NCI-H226 (cell line): ENCODE data around the gene POP7.
"Not testable (repeated sequence)": the region's sequence is repeated elsewhere in the genome, so short reads cannot be mapped to it uniquely, and the experiment has no call there.

ENCODE experiments used
- DNase-seq: peaks from one replicate; pipeline ENCODE4 v3.0.0-alpha.2; 2015

The POP7 gene

DNA sequence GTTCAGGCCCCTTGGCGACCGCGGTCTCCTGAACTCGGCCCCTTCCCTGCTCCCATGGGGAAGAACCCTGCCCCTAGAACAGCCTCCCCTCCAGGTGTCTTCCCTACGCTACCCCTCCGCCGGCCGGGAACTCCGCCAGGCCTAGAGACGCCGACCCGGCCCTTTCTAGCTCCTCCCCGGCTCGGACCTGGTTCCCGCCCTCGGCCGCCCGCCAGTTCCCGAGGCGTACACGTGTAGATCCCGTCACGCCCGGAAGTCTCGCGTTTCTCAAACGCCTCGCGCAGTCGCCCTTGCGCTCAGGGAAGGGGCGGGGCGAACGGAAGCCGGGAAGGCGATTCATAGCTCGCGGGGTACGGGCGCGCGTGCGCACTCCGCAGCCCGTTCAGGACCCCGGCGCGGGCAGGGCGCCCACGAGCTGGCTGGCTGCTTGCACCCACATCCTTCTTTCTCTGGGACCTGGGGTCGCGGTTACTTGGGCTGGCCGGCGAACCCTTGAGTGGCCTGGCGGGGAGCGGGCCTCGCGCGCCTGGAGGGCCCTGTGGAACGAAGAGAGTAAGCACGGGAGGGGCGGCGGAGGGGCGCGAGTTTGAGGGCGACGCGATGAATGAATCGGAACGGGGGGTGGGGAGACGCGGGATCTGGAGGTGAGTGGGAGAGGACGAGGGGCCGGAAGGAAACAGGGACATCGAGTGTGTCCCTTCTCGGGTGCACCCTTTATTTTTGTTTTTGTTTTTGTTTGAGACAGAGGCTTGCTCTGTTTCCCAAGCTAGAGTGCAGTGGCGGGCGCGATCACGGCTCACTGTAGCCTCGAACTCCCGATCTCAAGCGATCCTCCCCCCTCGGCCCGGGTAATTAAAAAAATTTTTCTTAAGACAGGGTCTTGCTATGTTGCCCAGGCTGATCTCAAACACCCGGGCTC, at the start of gene POP7:
Gene POP7 (plus strand): TSS at position 369 of the 919 bp plus-strand sequence. CDS start 710 bp downstream, outside the sequence.
- peak; percentile 95 for DNase-seq

DNA sequence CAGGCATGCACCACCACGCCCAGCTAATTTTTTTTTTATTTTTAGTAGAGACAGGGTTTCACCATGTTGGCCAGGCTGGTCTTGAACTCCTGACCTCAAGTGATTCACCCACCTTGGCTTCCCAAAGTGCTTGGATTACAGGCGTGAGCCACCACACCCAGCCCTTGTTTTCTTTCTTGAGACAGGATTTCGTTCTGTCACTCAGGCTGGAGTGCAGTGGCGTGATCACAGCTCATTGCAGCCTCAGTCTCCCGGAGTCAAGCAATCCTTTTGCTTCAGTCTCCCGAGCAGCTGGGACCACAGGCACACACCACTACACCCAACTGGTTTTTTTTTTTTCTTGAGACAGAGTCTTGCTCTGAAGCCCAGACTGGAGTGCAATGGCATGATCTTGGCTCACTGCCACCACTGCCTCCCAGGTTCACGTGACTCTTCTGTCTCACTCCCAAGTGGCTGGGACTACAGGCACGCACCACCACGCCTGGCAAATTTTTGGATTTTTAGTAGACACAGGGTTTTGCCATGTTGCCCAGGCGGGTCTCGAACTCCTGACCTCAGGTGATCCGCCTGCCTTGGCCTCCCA, 43.6 kb upstream of the POP7 start:
- DNase-seq, result not testable (repeated sequence)

DNA sequence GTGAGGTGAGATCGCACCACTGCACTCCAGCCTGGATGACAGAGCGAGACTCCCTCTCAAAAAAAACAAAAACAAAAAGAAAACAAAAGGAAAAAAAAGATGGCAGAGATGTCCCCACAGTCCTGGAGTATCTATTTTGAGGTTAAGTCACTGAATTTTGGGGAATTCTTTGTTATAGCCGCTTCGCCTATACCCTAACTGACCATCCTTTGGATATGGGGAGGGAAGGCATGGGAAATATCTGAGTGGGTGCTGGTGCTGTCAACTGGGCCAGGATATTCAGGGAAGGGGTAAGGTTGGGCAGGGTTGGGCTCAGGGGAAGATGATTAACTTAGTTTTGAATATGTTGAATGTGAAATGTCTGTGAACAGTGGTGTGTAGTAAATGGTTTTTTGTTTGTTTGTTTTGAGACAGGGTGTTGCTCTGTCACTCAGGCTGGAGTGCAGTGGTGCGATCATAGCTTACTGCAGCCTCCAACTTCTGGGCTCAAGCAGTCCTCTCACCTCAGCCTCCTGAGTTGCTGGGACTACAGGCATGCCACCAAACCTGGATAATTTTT, 40.7 kb upstream of the POP7 start:
- no peak for DNase-seq

DNA sequence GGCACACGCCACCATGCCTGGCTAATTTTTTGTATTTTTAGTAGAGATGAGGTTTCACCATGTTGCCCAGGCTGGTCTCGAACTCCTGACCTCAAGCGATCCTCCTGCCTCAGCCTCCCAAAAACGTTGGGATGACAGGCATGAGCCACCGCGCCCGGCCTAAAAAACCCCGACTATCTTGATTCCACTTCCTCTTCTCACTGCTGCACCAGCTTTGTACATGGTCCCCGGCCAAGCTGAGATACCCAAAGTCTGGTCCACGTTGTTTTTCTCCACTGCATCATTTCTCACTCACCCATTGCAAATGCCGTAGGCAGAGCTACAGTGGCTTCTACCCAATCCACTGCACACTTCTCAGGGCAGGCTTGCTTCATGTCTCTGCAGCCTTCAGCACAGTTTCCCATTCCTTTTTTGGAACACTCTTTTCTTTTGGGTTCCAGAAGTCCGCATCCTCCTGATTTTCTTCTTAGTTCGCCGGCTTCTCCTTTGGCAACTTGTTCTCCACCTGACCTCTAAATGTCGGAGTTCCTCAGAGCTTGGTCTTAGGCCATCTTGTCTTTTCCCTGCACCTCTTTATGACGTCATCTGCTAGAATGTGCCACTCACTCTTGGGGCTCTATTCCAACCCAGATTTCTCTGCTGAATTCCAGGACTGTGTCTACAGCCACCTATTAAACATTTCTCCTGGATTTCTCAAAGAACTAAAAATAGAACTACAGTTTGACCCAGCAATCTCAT, 38.4 kb upstream of the POP7 start:
- DNase-seq, result no peak

DNA sequence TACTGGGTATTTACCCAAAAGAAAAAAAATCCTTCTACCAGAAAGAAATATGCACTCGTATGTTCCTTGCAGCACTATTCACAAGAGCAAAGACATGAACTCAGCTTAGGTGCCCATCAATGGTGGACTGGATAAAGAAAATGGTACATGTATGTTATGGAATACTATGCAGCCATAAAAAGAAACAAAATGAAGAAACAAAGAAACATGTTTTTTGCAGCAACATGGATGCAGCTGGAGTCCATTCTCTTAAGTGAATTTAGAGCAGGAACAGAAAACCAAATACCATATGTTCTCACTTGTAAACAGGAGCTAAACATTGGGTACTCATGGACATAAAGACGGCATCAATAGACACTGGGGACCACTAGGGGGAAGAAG, 37.9 kb upstream of the POP7 start:
- no peak for DNase-seq

DNA sequence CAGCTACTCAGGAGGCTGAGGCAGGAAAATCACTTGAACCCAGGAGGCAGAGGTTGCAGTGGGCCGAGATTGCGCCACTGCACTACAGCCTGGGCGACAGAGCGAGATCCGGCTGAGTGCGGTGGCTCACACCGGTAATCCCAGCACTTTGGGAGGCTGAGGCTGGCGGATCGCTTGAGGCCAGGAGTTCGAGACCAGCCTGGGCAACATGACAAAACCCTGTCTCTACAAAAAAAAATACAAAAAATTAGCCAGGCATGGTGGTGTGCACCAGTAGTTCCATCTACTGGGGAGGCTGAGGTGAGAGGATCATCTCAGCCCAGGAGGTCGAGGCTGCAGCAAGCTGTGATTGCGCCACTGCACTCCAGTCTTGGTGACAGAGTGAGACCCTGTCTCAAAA, 36.8 kb upstream of the POP7 start:
- not testable (repeated sequence) for DNase-seq

DNA sequence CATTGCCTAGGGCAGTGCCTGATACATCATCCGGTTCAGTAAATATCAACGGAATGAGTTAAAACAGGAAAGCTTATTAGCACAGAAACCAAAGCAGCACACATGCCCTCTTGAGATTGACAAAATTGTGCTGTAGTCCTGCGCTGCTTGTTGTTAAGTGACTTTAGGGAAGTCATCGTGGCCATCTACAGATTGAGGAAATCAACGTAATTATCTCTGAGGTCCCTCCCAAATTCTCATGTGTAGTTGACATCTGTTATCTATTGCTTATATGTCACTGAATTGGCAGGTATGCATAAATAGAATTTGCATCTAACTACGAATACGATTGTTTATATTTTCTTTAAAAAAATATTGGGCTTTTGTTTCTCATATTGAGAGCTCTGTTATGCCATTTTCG, 35.8 kb upstream of the POP7 start:
- DNase-seq, result no peak

DNA sequence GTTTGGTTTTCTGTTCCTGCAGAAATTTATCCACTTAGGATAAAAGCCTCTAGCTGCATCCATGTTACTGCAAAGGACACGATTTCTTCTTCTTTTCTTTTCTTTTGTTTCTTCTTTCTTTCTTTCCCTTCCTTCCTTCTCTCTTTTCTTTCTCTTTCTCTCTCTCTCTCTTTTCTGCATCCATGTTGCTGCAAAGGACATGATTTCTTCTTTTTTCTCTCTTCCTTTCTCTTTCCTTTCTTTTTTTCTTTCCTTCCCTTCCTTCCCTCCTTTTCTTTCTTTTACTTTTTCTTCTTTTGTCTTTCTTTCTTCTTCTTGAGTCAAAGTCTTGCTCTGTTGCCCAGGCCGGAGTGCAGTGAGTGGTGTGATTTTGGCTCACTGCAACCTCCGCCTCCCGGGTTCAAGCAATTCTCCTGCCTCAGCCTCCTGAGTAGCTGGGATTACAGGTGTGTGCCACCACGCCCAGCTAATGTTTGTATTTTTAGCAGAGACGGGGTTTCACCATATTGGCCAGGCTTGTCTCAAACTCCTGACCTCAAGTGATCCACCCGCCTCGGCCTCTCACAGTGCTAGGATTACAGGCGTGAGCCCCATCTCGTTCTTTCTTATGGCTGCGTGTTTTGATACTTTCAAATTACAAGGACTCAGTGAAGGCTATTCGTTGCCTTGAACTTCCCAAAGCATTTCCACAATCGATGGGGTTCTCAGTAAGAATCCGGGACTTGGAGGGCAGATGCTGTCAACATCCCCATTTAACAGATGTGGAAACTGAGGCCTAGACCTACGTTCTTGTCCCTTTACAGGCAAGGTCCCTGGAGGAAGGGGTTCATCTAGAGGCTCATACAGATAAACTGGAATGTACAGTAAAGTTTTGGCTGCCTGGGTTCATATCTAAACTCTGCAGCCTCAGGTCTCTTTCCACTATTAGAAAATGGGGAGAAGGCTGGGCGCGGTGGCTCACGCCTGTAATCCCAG, 34.3 kb upstream of the POP7 start:
- no peak for DNase-seq

DNA sequence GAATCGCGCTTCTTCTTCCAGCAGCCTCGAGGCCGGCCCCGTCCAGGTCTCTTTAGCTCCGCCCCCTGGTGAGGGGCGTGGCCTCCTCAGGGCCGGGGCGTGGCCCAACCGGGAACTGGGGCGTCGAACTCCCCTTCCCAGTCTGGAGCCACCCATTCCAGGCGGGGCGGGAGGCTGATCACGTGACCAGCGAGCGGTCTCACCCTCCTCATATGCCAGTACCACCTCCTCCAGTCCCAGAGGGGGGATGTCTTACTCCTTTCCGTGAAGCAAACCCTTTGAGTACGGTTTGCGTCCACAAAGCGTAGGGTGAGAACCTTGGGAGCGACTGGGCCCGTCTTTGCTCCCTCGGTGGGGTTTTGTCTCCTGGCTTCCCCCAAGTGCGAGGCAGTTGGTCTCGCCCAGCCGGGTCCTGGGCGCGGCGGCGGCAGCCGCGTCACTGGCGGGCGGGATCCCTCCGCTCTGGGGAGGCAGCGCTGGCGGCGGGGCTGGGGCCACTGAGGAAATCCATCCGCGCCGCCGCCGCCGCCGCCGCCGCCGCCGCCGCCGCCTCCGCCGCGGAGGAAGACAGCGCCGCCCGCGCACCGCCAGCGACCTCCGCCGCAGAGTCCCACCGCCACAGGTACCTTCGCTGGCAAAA, 32.5 kb upstream of the POP7 start, which contains the start of gene GNB2:
Gene GNB2 (plus strand): TSS at position 439 of the 640 bp plus-strand sequence. CDS start 2,526 bp downstream, outside the sequence.
- peak; percentile 98 for DNase-seq

DNA sequence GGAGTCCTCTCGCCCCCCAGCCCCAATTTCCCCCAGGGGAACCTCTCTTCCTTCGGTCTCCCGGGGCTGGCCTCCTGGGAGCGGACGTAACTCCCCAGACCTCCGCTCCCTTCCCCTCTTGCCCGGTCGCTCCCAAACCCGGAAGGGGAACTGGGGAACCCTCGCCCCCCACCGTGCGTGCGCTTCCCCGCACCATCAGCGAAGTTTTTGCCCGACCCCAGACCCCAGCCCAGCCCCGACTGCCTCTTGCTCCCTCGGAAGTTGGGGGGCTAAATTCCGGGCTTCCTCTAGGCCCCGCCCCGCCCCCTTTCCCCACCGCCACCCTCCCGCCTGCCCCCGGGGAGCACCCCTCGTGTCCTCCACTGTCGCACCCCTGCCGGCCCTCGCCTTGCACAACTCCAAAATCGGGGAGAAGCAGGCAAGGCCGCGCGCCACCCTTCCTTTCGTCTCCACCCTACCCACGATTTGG, 31.9 kb upstream of the POP7 start:
- DNase-seq, result no peak

DNA sequence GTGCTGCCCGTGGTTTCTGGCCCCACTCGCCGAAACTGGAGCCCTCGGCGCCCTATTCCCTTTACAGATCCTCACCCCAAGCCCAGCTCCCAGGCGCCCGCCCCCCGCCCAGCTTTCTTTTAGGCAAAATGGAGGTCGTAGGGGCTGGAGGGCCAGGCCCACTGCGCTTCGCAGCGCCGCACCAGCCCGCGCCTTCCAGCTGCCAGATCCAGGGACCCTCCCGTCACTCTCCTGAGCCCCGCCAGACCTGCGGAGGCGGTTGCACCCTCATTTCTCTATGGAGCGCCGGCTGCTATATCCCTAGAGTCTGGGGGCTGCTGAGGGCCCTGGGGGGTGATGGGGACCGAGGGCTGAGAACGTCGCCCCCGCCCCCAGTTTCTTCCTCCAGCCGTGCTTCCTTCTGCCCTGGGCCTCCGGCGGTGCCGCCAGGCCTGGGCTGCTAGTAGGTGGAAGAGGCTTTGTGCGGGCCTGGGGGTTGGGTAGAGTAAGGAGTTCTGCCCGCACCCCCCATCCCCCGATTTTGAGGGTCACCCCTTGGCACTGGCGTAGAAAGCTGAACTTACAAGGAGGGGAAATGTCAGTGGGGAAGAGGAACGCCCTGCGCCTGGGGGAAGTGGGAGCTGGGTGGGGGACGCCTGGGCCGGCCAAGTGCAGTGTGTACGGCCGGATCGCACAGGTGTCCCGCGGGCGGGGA, 31.4 kb upstream of the POP7 start:
- DNase-seq, result no peak

DNA sequence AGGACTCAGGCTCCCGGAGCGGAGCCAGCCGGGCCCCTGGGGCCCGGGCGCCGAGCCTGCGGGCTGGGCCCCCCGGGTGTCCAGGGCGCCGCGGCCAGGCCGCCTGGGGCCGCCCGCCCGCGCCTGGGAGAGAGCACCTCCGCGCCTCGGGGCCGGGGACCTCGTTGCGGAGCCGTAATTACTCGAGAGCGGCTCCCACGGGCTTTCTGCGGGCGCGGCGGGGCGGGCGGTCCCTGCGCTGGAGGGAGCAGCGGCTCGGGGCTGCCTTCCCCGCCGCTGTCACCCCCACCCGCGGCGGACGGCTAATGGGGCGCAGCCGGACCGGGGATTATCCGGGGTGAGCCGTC, 30.8 kb upstream of the POP7 start:
- DNase-seq, result no peak

DNA sequence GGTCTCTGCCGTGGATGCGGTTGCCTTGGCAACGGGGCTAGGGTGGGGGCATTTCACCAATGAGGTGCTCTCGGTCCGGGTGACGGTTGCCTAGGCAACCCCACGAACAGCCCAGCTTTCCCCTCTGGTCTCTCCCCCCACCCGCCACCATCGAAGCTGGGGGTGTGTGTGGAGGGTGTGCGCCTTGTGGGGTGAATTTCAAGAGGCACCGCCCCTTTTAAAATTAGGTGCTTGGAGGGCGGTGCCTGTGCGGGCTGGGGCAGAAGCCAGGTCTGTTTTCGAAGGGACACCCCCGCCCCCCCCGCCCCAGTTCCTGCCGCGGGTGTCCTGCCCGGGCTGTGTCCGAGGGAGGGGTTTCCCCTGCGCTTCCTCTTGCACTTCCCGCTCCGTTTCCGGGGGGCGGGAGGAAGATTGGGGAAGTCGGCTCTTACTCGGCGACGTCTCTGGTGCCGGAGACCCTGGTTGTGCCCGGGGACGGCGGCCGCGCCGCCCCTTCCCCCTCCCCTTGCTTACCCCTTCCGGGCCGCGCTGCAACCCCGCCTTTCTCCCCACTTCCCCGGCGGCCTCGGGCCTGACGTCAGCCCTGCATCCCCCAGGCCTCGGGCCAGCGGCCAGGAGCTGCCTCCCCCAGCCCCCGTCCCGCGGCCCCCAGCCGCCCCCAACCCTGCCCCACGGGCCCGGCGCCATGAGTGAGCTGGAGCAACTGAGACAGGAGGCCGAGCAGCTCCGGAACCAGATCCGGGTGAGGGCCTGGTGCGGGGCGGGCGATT, 30.2 kb upstream of the POP7 start:
- peak; percentile 65 for DNase-seq

DNA sequence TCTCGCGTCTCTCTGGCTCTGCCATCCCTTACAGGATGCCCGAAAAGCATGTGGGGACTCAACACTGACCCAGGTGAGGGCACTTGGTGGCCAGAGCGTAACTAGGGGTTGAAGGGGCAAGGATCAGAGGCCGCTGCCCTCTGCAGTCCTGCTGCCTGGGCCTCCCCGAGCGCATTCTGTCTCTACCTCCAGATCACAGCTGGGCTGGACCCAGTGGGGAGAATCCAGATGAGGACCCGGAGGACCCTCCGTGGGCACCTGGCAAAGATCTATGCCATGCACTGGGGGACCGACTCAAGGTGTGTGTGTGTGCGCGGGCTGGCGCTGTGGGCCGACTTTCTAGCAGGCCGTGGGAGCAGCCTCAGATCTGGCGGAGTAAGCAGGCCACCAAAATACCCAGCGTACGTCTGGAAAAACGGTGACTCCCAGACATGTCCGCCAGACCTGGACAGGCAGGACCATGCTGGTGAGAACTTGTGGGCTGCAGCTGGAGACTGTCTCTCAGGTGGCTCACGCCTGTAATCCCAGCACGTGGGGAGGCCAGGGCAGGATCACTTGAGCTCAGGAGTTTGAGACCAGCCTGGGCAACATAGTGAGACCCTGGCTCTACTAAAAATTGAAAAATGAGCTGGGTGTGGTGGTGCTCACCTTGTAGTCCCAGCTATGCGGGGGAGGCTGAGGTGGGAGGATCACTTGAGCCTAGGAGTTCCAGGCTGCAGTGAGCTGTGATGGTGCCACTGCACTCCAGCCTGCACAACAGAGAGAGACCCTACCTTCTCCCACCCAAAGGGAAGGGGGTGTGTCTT, 29.2 kb upstream of the POP7 start:
- no peak for DNase-seq

DNA sequence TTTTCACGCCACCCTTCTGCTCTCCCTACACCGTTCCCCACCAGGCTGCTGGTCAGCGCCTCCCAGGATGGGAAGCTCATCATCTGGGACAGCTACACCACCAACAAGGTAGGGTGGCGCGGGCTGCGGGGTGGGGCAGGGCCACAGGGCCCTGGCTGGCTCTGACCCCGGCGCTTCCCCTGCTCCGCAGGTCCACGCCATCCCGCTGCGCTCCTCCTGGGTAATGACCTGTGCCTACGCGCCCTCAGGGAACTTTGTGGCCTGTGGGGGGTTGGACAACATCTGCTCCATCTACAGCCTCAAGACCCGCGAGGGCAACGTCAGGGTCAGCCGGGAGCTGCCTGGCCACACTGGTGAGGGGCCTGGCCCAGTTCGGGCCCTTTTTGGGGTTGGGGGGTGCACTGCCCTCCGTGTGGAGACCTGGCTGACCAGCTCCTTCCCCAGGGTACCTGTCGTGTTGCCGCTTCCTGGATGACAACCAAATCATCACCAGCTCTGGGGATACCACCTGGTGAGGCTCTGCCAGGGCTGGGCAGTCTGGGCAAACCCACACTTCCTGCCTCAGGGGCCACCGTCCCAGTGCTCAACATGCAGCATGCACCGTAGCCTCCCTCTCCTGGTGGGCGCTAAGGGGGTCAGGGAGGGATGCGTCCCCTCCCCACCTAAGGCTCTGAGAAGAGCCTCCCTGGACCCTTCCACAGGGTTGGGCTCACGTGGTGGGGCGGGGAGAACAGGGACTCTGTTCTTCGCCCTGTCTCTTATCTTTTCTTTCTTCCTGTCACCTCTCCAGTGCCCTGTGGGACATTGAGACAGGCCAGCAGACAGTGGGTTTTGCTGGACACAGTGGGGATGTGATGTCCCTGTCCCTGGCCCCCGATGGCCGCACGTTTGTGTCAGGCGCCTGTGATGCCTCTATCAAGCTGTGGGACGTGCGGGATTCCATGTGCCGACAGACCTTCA, 28.3 kb upstream of the POP7 start:
- DNase-seq, result no peak

DNA sequence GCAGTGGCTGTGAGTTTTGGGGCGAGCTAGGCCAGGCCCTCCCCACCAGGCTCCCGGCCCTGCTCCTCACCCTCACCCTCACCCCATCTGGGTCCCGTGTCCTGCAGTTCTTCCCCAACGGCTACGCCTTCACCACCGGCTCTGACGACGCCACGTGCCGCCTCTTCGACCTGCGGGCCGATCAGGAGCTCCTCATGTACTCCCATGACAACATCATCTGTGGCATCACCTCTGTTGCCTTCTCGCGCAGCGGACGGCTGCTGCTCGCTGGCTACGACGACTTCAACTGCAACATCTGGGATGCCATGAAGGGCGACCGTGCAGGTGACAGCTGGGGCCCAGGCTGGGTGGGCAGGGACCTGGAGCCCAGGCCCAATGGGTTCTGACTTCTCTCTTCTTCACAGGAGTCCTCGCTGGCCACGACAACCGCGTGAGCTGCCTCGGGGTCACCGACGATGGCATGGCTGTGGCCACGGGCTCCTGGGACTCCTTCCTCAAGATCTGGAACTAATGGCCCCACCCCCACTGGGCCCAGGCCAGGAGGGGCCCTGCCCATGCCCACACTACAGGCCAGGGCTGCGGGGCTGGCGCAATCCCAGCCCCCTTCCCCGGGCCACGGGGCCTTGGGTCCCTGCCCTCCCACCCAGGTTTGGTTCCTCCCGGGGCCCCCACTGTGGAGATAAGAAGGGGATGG, 27.5 kb upstream of the POP7 start:
- DNase-seq, result no peak
